AG04450 (cell line): ENCODE measurements around the gene FRMD3. TPM values are rescaled to one million over a fixed set of nuclear protein-coding genes. Genes with fewer than 3 reads are reported as not detected.

Experiments used
- CTCF ChIA-PET: fragments of 300-600, 350-600 bp; formaldehyde crosslinking; extraction: SDS; loops from one replicate; lab custom pipeline; 2022; ENCODE audit warnings: antibody characterized with exemption, inconsistent platforms; lab: Charles Lee
- POLR2A ChIA-PET: fragments of 350-600 bp; formaldehyde crosslinking; extraction: SDS; loops from one replicate; lab custom pipeline; 2021; ENCODE audit warnings: antibody characterized with exemption, inconsistent platforms; lab: Yijun Ruan, JAX
- DNase-seq: peaks from one replicate; pipeline ENCODE4 v3.0.0-alpha.2; 2011; ENCODE audit warnings: low read depth, low spot score
- H3K27ac ChIP-seq: one replicate; pipeline ENCODE4 v1.5.1; 2012; ENCODE audit warnings: low read depth, low read length, control low read depth
- H3K27me3 ChIP-seq: one replicate; pipeline ENCODE4 v1.6.0; 2012; ENCODE audit warnings: low read length; ENCODE audit not compliant: control insufficient read depth, insufficient read depth
- H3K4me3 ChIP-seq: 2 replicates; pipeline ENCODE4 v1.5.1; 2011; ENCODE audit warnings: mild to moderate bottlenecking, low read depth, low read length, control low read depth
- H3K9me3 ChIP-seq: 2 replicates; pipeline ENCODE4 v1.5.1; 2012; ENCODE audit warnings: low read length; ENCODE audit not compliant: control insufficient read depth, insufficient read depth
- CTCF ChIP-seq: IDR thresholded peaks from 2 replicates; pipeline ENCODE4 v1.5.1; 2011; ENCODE audit warnings: low read depth, low read length, control low read depth, inconsistent platforms
- polyA plus RNA-seq: library from polyadenylated mRNA; depleted of rRNA; stranded (reverse); fragments of >200 nt; gene quantifications from 2 replicates; pipeline ENCODE4 v1.2.3, GENCODE V29; 2011

FRMD3 gene
- polyA plus RNA-seq, 1 experiment, result 0.10 TPM

GRCh38 chr9:83219154-83219923 lies 318.9 kb downstream of the FRMD3 start:
- H3K9me3 ChIP-seq, result no peaks in the 10 kb centered on the region
- POLR2A ChIA-PET, result no interaction called here
- no peak overlapping the region for H3K27ac ChIP-seq
- peak; percentile 49 for TF ChIP-seq CTCF
- CTCF ChIA-PET, result interaction anchor here (0.8 to 2.2 kb wide), 3 partner anchors 11 to 326 kb away, joined by 4 to 17 read pairs (median 5); no protein-coding TSS in a partner anchor
- peak overlapping the region; percentile 45 for H3K4me3 ChIP-seq
- H3K27me3 ChIP-seq, result no peaks in the 10 kb centered on the region
- DNase-seq, result no peak

GRCh38 chr9:83218411-83219090 lies 319.6 kb downstream of the FRMD3 start:
- H3K4me3 ChIP-seq, result no peak overlapping the region
- no peak for TF ChIP-seq CTCF
- no peaks in the 10 kb centered on the region for H3K9me3 ChIP-seq
- H3K27me3 ChIP-seq, result no peaks in the 10 kb centered on the region
- H3K27ac ChIP-seq, result no peak overlapping the region
- CTCF ChIA-PET, result no interaction called here
- POLR2A ChIA-PET, result no interaction called here
- DNase-seq, result no peak

- CTCF ChIA-PET, result no interaction called here
- no peak overlapping the region for H3K27ac ChIP-seq
- POLR2A ChIA-PET, result no interaction called here
- TF ChIP-seq CTCF, result no peak
- H3K9me3 ChIP-seq, result no peaks in the 10 kb centered on the region
- no peak for DNase-seq
- H3K4me3 ChIP-seq, result no peak overlapping the region
- no peaks in the 10 kb centered on the region for H3K27me3 ChIP-seq
Observed at GRCh38 chr9:83209188-83209731, 328.9 kb downstream of the FRMD3 start.

- ChIA-PET POLR2A (no interaction called here), CTCF (no interaction called here)
- TF ChIP-seq CTCF, result no peak
- H3K27me3 ChIP-seq, result no peaks in the 10 kb centered on the region
- H3K9me3 ChIP-seq, result no peaks in the 10 kb centered on the region
- no peak for DNase-seq
- no peak overlapping the region for H3K4me3 ChIP-seq
- H3K27ac ChIP-seq, result no peak overlapping the region
Observed at GRCh38 chr9:83208065-83208850, 329.9 kb downstream of the FRMD3 start.
